Stimulated activated CD8-positive, alpha-beta memory T cell treated with anti-CD3 and anti-CD28 coated beads, Interleukin-2, amount 100 ng/mL, for 48 hours (primary cell): ENCODE data around the gene OPRL1.

Experiments
- DNase-seq, 2 donors: peaks; one replicate each; pipeline ENCODE4 v3.0.0-alpha.2; 2020; ENCODE audit warnings: low read depth in 2 of 2

The OPRL1 gene

DNA sequence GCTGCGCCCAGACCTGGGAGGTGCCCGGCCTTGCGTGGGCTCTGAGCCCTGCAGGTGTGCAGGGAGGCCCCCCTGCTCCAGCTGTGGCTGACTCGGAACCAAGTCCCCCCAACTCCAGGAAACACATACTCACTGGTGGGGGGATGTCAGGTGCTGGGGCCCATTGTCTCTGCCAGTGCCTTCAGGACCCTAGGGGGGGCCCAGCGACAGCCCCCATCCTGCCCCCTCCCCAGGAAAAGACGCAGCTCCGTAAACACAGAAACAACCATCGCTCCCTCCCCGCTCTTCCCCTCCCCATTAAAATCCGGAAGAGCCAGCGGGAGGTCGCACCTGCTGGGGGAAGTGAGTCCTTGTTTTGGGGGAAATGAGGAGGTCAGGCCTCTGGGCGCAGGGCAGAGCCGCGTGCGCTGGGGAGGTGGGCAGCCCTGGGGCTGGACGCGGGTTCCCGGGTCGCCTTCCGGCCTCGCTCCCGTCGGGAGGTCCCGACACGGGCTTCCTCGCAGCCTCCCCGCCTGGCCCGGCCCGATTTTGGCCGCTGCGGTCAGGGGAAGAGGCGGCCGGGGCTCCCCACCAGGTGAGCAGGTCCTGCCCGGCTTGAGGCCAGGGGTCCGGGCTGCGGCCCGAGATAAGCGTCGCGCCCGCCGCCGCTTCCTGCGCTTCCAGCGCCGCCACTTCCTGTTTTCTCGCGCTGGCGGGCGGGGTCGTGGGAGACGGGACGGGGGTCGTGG is 37.7 kb upstream of the OPRL1 start:
- DNase-seq: no peak

DNA sequence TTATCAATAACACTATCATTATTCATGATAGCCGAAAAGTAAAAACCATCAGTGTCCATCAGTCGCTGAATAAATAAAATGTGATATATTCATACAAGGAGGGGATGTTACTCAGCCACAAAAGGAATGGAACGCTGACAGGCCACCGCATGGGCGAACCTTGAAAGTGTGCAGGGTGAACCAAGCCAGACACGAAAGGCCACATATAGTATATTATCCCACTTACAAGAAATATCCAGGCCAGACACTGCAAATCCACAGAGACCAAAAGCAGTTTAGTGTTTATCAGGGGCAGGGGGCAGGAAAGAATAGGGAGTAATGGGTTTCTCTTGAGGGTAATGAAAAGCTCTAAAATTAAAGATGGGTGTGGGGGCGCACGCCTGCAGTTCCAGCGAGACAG is 36.1 kb upstream of the OPRL1 start:
- no peak for DNase-seq

DNA sequence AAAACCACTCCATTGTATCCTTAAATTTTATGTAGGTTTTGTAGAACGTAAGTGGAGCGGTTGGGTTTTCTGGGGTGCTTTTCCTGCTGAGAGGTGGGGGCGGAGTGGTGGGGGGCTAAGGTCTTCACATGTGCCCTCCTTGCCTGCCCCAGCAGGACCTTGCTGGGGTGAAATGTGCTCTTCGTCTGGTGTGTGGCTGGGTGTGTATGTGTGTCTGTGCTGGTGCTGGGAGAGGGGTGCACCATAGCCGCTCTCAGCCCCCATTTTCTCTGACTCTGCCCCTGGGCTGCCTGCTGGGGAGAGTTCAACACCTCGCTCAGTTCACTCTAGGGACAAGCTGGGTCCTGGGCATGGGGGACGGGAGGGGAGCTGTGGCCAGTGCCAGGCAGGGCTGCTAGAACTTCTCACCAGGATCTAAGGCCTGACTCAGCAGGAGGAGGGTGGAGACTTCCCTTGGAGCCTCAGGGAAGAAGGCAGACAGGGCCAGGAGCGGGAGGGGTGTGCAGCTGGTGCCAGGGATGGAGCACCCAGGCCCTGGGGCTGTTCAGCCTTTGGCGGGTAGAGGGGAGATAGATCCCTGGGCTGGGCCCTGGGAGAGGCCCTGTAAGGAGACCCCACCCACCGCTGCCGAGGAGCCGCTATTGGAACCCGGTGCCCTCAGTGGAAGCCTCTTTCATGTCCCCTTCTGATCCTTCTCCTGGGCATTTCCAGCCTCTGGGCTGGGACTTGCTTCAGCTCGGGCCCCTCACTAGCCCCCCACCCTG is 35.2 kb upstream of the OPRL1 start:
- no peak for DNase-seq

DNA sequence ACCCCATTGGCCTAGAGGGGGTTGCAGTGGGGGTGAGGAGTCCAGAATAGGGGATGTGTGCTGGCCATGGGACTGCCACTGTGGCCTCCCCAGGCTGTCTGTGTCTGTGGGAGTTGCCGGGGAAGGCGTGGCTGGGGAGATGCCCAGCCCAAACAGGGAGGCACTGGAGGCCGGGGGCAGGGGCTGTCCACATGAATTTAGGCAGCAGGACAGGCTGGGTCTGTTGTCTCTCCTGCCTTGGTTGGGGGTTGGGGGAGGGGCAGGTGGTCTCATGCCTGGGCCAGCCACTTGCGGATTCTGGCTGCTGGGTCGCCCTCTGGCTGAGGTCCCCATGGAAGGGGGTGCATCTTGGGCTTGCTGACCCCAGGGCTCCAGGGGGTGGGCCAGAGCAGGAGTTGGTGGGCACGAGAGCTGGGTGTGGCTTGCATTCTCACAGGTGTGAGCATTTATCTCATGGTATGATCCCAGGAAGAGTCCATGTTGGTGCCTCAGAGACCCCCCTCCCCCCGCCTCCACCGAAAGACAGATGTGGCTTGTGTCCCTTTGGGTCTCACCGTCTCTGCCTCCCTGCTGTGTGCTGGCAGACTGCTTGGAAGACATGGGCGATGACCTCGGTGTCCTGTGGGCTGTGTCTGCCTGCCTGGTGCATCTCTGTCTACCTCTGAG is 34.4 kb upstream of the OPRL1 start:
- no peak for DNase-seq

DNA sequence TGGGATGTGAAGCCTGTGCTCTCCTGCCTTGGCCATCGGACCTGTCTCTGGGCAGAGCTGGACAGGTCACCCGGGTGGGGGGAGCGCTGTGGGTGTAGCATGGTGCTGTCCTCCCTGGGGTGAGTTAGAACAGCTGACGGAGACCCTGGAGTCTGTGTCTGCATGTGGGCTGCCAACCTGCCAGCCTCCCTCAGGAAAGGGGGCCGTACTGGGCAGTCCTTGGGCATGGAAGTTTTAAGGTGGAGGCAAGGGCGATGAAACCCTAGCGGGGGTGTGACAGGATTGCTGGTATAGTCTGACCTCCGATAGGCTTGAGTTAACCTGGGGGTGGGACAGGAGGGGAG is 32.9 kb upstream of the OPRL1 start:
- no peak for DNase-seq

DNA sequence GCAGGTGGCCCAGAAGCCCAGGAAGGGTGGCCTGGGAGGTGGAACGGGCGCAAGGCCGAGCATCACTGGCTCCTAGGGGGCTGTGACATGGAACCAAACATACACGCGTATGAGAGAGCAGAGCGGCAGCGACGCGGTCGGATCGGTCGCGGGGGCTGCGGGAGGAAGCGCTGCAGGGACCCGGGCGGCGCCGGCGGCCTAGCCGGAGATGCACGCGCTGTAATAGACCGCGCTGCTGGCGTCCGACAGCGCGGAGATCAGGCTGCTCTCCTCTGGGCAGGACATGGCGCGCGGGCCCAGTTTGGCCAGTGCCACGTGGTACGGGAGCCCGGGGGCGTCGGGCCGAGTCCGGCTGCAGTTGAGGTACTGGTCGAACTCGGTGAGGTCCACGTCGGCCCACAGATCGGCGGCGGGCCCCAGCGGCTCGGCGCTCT is 31.9 kb upstream of the OPRL1 start:
- no peak for DNase-seq

DNA sequence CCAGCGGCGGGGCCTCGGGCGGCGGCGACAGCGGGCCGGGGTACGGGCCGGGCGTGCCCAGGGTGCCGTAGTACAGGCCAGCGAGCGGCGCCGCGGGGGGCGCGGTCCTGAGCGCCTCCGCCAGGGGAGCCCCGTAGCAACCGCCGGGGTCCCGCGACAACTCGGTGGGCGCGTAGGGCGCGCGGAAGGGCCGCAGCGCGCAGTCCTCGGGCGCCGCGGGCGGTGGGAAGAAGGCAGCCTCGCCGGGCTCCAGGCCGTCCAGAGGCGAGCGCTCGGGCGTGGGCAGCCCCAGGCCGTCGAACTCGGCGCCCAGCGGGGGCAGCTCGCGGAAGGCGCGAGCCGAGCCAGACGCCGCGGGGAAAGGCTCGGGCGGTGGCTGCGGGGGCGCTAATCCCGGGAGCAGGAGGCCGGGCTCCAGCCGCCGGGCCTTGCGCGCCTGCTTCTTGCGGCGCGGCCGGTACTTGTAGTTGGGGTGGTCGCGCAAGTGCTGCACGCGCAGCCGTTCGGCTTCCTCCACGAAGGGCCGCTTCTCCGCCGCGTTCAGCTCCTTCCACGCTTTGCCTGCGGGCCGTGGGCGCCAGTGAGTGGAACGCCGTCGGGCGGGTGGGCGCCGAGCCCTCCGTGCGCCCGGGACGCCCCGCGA is 31.4 kb upstream of the OPRL1 start:
- no peak for DNase-seq

DNA sequence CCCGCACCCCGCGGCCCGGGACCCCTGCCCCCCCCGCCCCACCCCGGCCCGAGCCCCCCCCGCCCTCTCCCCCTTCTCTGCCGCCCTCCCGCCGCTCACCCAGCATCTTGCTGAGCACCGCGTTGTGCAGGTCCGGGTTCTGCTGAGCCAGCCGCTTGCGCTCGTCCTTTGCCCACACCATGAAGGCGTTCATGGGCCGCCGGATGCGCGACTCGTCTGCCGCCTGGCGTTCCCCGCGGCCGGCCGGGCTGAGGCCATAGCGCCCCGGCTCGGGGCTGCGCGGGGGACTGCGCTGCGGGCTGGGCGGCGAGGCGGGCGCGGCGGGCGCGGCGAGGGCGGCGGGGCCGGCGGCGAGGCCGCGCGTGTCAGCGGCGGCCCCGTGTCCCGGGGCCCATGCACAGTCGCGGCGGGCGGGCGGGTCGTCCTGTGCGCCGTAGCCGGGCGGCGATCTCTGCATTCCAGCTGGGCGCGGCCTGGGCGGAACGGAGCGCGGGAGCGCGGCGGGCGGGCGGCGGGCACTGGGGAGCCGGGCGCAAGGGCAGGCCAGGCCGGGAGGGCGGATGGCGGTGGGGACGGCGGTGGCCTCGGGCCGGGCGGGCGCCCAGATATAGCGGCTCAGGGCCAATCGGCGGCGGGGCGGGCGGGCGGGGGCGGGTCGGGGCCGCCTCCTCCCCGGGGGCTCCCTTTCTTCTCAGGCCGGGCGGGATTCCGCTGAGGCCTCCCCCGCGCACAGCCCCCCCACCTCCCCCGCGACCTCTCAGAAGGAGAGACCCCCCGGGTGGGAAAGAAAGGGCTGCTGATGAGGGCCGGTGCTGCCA is 30.6 kb upstream of the OPRL1 start, which contains the start of gene SOX18:
SOX18 (minus strand) TSS at position 580 of the 818 bp plus-strand sequence; CDS start at position 457, 123 bp downstream.
- no peak for DNase-seq

DNA sequence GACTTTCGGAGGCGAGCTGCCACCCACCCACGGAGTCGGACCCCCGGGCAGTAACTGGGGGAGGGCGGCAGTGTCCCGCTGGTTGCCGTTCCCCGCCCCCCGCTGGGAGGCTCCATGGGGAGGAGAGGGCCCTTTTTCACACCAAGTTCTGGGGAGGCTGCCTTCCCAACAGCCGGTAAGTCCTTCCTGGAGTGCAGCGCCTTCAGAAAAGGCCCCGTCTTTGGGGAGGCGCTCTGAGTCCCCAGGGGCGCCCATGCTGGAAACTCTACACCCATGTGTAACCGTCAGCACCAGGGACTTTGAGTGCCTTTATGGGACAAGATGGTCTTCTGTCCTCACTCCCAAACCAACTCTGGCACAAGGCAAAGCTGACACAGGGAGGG is 30.0 kb upstream of the OPRL1 start:
- DNase-seq: no peak

DNA sequence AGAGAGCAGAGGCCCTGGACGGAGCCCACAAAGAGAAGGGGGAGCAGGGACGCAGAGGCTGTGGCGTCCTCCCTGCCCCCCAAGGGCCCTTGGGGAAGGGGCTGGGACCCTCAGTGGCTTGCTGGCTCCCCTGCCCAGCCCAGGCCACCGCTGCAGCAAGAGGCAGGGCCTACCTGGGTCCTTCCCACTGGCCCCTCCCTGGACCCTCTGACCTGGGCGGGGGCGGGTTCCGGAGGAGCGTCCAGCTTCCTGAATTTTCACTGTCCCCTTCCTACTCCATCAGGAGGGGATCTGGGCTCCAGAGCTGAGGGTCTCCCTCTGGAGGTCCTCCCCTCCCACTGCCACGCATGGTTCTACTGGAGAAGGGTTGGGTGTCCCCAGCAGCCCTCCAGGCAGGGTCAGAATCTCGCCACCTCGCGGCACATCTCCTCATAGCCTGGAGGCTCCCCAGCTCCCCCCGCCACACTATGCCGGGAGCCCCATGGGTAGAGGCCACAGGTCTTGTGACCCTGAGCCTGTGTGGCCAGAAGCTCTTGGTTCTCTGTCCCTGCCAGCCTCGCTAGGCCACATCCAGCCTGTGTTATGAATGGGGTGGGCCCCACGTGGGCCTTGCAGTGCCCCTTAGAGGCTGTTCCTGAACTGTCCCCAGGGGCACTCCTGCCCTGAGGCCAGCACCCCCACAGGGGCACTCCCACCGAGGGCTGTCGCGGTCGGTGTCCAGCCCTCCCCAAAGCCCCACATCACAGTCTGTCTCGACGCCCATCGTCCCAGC is 29.4 kb upstream of the OPRL1 start:
- no peak for DNase-seq

DNA sequence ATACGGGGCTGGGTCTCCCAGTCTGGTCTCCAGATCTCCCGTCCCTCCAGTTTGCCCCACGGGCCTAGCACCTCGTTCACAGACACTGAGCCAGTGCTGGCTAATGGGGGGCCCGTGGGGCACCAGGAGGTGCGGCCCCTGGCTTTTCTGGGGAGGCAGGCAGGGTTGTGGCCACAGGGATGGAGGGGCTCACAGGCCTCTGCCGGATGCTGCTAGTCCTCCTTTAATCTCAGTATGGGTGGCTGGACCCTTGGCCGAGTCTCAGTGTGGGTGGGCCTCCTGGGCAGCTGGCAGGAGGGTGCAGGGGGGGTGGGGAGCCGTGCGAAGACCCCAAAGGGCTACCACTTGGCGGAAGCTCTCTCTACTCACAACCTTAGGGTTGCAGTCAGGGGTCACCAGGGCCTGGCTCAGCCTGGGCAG is 28.8 kb upstream of the OPRL1 start:
- no peak for DNase-seq

DNA sequence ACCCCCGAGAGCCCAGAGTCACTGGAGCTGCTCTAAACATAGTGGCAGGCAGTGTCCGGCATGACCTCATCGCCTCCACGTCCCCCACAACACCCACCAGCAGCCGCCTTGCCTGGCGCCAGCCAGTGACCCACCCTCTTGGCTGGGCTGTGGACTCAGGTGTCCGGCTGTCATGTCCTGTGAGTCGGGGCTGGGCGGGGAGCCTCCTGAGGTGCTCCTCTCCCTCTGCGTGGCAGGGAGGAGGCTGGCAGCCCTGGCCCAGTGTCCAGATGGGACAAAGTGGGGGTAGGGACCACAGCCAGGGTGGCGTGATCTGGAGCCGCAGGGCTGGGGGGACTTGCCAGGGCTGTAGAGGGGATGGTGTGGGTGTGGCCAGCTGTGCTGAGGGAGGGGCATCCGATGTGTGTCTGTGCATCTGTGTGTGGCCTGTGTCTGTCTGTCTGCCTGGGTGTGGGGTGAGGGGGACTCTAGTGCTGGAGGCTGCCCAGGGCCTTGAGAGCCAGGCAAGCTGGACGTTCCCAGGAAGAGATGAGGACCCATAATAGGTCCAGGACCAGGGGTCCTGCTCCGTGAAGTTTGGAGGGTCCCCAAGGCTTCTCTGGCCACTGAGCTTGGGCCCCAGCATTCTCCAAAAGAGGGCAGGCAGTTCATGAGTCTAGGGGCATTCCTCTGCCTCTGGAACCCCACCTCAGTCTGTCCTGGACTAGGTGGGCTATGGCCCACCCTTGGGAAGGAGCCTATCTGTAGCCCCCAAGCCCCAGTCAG is 28.1 kb upstream of the OPRL1 start:
- DNase-seq: no peak

DNA sequence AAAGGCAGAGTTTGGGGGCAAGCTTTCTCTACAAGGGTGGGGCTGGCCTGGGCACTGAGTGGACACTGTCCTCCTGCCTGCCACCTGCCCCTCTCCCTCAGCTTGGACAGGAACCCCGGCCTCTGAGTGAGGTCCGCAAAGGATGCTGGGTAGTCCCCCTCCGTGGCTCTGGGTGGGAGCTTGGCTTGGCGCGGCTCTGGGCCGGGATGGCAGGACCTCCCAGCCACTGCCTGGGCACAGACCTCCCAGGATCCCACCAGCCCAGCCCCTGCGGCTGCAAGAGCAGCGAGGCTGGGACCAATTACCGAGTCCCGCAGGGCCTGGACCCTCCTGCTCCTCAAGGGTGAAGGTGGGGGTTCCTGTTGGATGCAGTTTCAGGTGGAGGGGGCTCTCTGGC is 27.6 kb upstream of the OPRL1 start:
- DNase-seq: no peak

DNA sequence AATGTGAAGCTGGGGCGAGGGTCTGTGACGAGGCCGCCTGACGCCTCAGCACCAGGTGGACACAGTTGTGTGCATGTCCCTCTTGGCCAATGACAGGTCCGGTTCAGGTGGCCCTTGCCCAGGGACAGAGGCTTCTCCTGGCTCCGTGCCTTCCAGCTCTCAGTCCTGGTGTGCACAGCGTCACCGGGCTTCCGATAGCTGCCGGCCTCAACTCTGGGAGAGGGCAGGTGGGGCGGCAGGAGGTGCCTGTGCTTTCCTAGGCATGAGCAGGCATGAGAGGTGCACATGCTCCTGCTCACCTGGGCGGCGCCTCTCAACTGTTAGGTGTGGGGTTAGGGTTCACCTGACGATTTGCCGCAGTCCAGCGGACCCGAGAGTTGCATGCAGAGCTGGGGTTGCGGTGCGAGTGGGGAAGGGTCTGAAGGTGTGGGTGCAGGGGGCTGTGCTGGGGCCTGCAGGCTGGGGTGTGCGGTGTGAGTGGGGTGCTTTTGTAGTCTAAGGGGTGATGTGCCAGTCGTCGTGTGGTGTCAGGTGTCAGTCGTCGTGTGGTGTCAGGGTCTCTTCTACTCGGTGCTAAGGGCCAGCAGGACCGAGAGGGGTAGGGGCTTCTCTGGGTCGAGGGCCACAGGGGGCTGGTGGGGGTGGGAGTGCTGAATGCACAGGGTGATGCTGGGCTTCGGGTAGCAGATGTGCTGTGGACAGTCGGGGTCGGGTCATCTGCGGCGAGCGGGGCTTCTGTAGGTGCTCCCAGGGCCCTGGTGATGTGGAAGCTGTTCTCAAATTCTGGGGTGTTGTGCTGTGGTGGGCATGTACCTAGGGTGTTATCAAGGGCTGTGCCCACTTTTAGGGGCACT is 26.7 kb upstream of the OPRL1 start:
- DNase-seq: no peak

DNA sequence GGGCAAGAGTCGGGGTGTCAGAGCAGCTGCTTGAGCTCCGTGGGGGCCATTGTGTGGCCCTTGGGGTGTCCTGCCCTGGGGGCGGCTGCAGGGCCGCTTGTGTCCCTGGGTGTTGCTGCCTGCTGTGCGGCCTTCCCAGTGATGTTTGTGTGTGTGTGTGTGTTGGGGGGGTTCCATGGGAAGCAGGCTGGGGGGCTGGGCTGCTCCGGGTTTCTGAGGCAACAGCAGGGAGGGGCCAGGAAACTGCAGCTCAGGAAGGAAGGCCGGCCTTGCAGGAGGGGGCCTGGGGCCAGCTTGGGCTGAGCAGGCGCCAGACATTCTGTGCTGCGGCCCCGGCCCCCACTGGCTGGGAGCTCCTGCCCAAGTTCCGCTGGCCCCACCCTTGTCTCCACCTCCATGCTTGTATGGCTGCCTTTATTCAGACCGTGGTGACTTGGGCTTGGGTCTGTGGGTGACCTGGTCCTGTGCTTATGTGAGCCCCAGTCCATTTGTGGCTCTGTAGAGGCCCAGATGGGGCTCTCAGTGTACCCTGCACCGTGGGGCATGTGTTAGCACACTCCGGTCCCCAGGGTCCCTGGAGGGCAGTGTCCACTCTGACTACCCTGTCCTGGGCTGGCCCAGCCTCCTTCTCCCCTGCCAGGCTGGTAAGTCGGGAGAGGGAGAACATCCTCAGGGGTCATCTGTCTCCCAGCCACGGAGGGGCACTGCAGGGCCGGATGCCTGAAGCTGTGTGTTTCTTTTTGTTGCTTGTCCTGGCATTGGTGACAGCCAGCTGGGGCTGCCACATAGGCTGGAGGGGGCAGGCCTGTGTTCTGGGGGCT is 25.8 kb upstream of the OPRL1 start:
- DNase-seq: no peak

DNA sequence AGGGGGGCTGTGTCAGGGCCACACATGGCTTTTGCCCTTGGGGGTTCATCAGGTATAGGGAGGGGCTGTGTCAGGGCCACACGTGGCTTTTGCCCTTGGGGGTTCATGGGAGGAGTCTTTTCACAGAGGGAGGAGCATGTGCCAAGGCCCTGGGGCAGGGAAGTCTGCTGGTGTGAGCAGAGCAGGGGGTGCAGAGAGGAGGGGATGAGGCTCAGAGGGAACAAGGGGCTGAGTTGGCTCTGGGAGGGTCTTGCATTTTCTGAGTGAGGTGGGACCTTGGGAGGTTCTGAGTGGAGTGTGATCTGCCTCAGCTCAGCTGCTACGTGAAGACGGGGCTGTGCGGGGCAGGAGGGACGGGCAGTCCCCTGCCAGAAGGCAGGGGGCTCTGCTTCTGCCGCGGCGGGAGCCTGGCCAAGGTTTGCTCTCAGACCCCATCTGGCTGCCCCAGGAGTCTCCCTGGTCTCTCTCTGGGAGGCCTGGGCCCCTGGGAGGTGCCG is 24.4 kb upstream of the OPRL1 start:
- DNase-seq: no peak

DNA sequence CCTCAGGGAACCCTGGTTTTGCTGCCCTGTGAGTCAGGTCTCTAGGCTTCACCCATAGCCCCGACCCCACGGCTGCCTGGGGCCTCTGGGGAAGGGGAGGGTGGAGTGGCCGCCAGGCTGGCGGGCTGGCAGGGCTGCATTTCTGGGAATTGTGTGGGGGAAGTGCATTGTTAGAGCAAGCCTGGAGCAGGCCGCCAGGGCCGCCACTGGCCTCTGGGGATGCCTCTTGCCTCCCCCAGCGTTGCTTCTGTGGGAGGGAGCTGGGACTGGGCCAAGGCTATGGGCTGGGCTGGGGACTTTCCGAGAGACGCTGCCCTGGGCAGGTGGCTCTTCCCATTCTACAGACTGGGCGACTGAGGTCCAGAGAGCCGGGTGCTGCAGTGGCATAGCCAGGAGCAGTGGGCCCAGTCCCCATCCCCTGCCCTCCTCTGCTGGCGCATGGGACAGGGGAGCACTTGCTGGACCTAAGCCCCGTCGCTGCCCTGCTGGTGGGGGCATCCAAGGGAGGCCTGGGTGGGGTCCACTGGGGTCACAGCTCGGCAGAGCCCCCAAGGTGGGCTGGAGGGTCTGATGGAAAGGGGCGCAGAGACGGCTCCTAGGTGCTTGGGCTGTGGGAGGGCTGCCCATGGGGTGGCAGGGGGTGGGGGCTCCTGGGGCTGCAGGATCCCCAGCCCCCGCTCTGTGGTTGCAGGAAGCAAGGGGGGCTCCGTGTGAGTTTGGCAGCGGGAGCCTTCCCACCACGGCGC is 23.8 kb upstream of the OPRL1 start:
- no peak for DNase-seq

DNA sequence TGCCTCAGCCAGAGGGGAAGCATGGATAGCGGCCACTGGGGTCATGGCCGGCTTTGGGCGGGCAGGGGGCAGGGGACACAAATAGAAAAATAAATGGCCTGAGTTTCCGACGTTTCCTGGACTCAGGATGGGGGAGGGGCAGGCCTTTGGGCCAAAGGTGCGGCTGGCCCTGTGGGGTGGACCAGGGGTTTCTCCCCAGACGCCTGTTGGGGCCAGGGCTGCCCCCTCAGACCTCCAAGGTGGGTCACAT is 23.3 kb upstream of the OPRL1 start:
- DNase-seq: no peak
